Germinal center (tissue), 1 donor: Measurements from ENCODE around the gene JPH3.

Source experiments
- DNase-seq: peaks from one replicate; pipeline ENCODE4 v3.0.0; 2012; ENCODE audit warnings: mixed read lengths, low spot score

The JPH3 gene

GRCh38 chr16:87681981-87682570 lies 79.8 kb downstream of the JPH3 start:
- DNase-seq: peak; percentile 63

DNA sequence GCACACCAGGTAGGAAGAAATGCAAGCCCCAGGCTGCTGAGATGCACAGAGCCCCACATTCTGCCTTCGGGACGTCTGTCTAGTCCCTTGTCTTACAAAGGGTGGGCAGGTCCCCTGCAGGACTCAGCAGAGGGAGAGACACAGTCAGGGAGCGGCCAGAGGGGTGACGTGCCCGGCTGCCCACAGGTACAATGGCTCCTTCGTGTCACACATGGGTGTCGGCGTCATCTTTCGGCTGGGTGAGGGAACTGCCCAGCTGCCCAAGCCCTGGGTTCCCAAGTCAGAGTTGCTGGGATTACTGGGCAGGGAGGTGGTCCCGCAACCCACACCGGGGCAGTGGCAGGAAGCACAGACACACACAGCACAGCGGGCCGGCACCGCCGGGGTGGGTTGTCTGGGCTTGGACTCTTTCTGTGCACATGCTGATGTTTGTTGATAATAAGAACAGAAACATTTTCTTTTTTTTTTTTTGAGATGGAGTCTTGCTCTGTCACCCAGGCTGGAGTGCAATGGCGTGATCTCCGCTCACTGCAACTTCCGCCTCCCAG lies 80.6 kb downstream of the JPH3 start:
- DNase-seq: no peak

DNA sequence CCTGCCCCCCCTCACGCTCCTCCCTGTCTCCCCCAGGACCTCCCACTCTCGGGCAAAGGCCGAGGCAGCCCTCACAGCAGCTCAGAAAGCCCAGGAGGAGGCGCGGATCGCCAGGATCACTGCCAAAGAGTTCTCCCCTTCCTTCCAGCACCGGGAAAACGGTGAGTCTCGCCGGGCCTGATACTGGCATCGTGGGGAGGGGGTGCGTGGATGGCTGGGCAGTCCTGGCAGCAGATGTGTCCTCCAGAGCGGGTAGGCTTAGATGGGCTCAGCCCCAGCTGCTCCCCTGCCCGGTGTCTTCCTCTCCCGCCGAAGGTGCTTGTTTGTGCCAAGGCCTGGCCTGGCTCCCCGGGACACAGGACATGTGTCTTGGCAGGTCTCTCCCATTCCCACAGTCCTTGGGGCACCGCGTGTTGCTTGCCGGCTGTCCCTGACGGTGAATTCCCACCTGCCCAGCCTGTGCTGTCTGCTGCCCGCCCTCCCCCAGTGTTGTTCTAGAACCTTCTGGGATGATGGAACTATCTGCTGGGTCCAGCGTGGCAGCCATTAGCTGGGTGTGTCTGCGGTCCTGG lies 81.9 kb downstream of the JPH3 start:
- no peak for DNase-seq

- DNase-seq: no peak
Measured at GRCh38 chr16:87684711-87685404, 82.5 kb downstream of the JPH3 start.

- DNase-seq: no peak
Measured at GRCh38 chr16:87685405-87685755, 83.1 kb downstream of the JPH3 start.

- no peak for DNase-seq
Measured at GRCh38 chr16:87685766-87686165, 83.5 kb downstream of the JPH3 start.

- no peak for DNase-seq
Measured at GRCh38 chr16:87686697-87687096, 84.4 kb downstream of the JPH3 start.

DNA sequence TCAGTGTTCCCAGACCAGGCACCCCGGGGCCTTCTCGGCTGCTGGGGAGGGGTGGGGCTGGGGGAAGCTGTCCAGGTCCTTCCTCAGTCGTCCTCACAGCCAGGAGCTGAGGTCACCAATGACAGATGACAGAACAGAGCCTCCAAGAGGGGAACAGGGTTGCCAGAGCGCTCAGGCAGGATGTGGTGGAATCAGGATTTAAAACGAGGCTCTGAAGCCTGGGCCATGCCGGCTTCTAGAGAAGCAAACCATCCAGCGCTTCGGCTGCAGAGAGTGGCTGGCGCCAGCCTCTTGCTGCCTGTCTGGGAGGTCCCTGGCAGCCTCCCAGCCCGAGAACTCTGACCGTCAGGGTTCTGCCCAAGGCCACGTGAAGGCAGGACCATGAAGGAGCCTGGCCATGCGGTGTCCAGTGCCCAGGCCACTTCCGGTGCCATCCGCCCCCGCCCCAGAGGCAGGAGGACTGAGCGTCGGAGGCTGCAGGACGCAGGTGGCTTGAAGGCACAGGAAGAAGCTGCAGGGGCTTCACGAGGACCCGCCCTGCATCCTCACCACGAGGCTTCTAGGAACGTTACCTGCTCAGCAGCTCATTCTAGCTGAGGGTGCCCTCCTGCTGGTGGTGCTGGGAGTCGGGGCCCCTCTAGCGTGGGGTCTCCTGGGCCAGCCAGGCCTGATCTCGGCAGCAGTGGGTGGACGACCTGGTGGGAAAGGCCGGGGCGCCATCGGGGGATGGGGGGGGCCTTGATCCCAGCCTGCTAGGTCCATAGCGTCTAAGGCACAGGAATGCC lies 85.0 kb downstream of the JPH3 start:
- no peak for DNase-seq

- no peak for DNase-seq
Measured at GRCh38 chr16:87687998-87688529, 85.8 kb downstream of the JPH3 start.

DNA sequence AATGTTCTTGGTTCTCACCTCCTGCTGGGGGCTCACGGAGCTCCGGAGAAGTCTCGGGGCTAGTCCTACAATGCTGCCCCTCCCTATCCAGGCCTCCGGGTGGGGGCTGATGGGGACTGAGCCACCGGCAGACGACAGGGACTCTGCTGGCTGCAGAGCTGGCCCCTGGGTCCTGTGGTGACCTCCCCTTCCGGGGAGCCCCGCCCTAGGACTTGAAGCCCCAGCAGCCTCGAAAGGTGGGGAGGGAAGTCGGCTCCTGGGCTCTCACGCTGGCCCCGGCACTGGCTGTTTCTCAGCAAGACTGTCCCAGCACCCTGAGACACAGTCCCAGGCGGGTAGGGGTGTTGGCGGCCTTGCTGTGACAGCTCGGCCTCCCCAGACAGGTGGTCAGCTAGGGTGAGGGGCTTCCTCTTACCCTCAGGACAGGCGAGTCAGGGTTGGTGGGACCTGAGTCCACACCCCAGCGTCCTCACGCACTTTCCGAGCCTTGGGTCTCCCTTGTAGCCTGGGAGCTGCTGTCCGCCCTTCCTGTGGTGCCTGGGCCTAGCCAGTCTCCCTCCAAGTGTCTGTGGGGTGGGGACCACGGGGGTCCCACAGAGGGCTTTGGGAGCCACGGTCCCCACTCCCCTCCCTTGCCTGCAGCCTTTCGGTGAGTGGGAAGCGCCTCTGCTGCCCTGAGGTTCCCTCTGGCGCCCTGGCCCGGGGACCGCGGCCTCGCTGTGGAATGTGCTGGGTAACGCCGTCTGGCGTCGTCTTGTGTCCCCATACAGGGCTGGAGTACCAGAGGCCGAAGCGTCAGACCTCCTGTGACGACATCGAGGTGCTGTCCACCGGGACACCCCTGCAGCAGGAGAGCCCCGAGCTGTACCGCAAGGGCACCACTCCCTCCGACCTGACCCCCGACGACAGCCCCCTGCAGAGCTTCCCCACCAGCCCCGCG lies 86.8 kb downstream of the JPH3 start:
- no peak for DNase-seq

GRCh38 chr16:87689956-87690465 lies 87.7 kb downstream of the JPH3 start:
- no peak for DNase-seq

- DNase-seq: no peak
Measured at GRCh38 chr16:87690911-87691685, 88.8 kb downstream of the JPH3 start.

GRCh38 chr16:87691686-87692079 lies 89.4 kb downstream of the JPH3 start:
- no peak for DNase-seq

DNA sequence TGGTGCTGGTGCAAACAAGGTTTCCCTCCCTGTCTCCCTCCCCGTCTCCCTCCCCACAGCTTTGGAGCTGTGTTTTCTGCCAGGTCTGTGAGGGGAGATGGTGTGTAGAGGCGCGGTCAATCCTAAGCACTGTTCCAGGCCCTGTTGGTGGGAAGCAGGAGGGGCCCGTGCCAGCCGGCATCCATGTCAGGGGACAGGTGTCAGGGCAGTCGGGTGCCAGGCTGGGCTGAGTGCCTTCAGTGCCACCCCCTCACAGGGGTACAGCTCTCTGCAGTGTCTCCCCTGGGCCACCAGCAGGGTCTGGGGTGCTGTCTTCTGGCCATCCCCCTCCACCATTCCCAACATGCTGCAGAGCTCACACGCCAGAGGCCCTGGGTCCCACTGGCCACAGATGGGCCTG lies 89.9 kb downstream of the JPH3 start:
- no peak for DNase-seq

DNA sequence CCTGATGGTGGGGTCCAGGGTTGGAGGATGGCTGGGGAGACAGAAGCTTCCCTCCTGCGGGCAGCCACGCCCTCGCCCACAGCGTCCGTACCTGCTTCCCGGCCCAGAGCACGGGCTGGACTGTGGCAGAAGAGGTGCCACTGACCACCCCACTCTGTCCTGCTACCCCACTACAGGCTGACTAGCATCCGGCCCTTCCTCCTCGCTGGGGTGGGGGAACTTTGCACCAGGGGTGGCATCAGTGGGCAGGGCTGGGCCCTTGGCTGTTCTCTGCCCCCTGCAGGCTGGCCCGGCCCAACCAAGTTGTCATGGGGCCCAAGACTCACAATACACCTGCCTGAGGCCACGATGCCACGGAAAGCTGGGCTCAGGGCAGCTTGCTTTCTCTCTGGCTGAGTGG lies 90.4 kb downstream of the JPH3 start:
- DNase-seq: no peak

DNA sequence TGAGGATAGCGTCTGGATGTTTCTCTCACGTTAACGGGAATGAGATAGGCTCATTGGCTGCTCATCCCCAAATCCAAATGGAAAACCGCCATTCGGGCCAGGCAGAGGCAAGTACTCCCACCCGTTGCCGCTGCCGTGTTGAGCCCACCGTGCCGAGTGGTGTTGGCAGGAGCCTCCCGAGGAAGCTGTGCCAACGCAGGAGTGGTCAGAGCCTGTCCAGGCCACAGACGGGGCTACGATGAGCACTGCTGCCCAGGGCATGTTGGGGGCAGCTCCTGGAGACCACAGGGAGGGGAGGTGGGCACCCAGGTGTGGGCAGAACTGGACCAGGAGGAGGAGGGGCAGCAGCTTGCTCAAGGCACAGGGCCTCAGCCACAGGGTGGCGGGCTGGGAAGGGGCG lies 91.5 kb downstream of the JPH3 start:
- no peak for DNase-seq

DNA sequence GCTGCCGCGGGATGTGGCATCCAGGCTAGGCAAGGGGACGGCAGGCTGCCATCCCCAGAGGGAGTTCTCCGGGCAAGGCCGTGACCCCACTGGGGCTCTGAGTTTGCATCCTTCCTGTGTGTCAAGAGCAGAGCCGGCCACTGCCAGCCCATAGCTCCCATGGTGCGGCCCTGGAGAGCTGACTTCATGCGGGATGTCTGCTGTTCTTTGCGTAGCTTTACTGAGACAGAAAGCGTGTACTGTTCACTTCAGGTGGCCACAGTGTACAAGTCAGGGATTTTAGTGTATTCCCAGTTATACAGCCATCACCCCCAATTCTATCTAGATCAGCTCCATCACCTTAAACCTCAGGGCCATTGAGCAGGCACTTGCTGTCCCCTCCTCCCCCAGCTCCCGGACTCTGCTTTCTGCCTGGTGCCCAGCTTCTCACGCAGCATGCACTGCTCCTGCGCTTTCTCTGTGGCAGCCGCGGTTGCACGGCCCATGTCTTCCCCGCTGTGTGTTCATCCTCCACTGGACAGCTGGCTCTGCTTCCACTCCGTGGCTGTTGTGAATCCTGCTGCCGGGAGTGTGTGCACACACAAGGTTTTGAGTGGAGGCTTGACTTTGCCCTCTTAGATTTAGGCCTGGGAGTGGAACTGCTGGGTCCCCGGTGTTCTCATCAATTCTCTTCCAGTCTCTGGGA lies 92.3 kb downstream of the JPH3 start:
- no peak for DNase-seq

DNA sequence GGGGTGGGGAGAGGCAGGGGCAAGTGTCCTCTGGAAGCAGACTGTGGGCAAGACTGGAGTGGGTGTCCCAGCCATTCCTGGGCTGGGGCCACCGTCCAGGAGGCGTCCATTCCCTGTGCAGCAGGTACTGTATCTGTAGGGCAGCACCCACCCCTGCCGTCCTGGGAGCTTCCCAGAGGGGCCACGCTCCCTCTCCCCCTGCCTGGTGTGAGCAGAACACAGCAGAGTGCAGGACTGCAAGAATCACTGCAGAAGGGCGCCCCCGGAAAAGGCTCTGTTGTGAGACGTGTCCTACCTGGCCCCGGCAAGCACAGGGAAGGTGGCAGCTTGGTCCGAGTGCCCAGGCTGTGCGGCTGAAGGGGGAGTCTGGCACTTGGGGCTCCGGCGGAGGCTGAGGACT lies 93.2 kb downstream of the JPH3 start:
- no peak for DNase-seq

- DNase-seq: no peak
Measured at GRCh38 chr16:87696726-87697125, 94.4 kb downstream of the JPH3 start.

- DNase-seq: no peak
Measured at GRCh38 chr16:87697256-87697655, 94.9 kb downstream of the JPH3 start.
